ENCODE results near the gene CRTAC1.

CRTAC1 gene

GRCh38 chr10:98055841-98056516 is 25.6 kb upstream of the CRTAC1 start:
- H3K4me1 ChIP-seq = peaks cover 4% of the 10 kb centered on the region; the same call in 1 of the 2 replicates
- TF ChIP-seq Cebpa-rat (IDR thresholded peaks at IDR 0.05) = no peak
- no peak overlapping the region for H3K4me3 ChIP-seq
- H3K36me3 ChIP-seq = no peaks in the 10 kb centered on the region
- H3K27ac ChIP-seq = no peak overlapping the region
- no peak overlapping the region for H3K4me2 ChIP-seq
- H3K9me3 ChIP-seq = no peaks in the 10 kb centered on the region
- no peaks in the 10 kb centered on the region for H3K27me3 ChIP-seq
- no peak overlapping the region for H3K9ac ChIP-seq
- peaks cover 8% of the 10 kb centered on the region; the same call in 1 of the 2 replicates for H4K20me1 ChIP-seq

DNA sequence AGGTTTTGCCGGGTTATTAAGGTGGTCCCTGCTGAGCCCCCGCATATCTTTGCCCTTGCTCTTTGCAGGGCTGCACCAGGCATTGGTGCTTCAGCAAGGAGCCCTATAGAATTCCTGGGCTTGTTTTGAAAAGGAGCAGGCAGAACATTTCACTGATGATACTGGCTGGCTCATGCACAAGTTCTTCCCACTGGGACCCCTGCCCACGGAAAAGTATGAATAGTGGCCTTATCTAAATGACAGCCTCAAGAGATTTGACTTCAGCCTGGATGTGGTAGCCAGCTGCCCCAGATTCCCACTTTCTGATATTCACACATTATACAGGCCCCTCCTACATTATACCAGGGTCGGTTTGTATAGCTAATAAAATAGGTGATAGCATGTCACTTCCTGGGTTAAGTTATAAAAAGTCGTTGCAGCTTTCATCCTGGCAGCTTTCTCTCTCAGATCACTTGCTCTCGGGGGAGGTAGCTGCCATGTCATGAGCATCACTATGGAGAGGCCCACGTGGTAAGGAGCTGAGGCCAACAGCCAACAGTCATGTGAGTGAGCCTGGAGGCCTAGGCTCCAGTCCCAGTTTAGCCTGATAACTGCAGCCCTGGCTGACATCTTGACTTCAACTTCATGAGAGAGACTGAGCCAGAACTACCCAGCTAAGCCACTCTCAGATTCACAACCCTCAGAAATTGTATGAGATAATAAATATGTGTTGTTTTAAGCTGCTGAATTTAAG is 16.8 kb upstream of the CRTAC1 start:
- H3K4me3 ChIP-seq = no peak overlapping the region
- H3K27me3 ChIP-seq = no peaks in the 10 kb centered on the region
- peak overlapping the region; percentile 11; the same call in 1 of the 2 replicates for H3K4me2 ChIP-seq
- H3K9ac ChIP-seq = no peak overlapping the region
- H3K27ac ChIP-seq = no peak overlapping the region
- no peaks in the 10 kb centered on the region for H3K9me3 ChIP-seq
- no peak for TF ChIP-seq Cebpa-rat (IDR thresholded peaks at IDR 0.05)
- H3K36me3 ChIP-seq = no peaks in the 10 kb centered on the region
- H3K4me1 ChIP-seq = peaks cover 7% of the 10 kb centered on the region
- no peaks in the 10 kb centered on the region for H4K20me1 ChIP-seq

- Histone ChIP-seq H3K9ac (no peak overlapping the region), H4K20me1 (no peaks in the 10 kb centered on the region), H3K27ac (no peak overlapping the region), H3K4me2 (no peak overlapping the region), H3K27me3 (no peaks in the 10 kb centered on the region), H3K36me3 (no peaks in the 10 kb centered on the region), H3K9me3 (no peaks in the 10 kb centered on the region), H3K4me1 (peaks cover 7% of the 10 kb centered on the region), H3K4me3 (no peak overlapping the region)
- TF ChIP-seq Cebpa-rat (IDR thresholded peaks at IDR 0.05) = no peak
These were observed 15.5 kb upstream of the CRTAC1 start for GRCh38 chr10:98045785-98046389.

- no peak overlapping the region for H3K4me3 ChIP-seq
- peaks cover 37% of the 10 kb centered on the region for H3K27me3 ChIP-seq
- TF ChIP-seq Cebpa-rat (IDR thresholded peaks at IDR 0.05) = no peak
- H3K9ac ChIP-seq = no peak overlapping the region
- no peaks in the 10 kb centered on the region for H3K4me1 ChIP-seq
- no peaks in the 10 kb centered on the region for H4K20me1 ChIP-seq
- no peaks in the 10 kb centered on the region for H3K9me3 ChIP-seq
- H3K27ac ChIP-seq = no peak overlapping the region
- no peaks in the 10 kb centered on the region for H3K36me3 ChIP-seq
- no peak overlapping the region for H3K4me2 ChIP-seq
These were observed 11.1 kb upstream of the CRTAC1 start for GRCh38 chr10:98041352-98042043.

GRCh38 chr10:98039690-98040381 is 9.4 kb upstream of the CRTAC1 start:
- Histone ChIP-seq H3K4me3 (no peak overlapping the region), H4K20me1 (no peaks in the 10 kb centered on the region), H3K4me1 (peaks cover 12% of the 10 kb centered on the region), H3K36me3 (no peaks in the 10 kb centered on the region), H3K27ac (no peak overlapping the region), H3K9me3 (no peaks in the 10 kb centered on the region), H3K9ac (no peak overlapping the region), H3K27me3 (peaks cover 52% of the 10 kb centered on the region), H3K4me2 (no peak overlapping the region)
- no peak for TF ChIP-seq Cebpa-rat (IDR thresholded peaks at IDR 0.05)

- Histone ChIP-seq H4K20me1 (no peaks in the 10 kb centered on the region), H3K4me3 (no peak overlapping the region), H3K9ac (no peak overlapping the region), H3K9me3 (no peaks in the 10 kb centered on the region), H3K36me3 (no peaks in the 10 kb centered on the region), H3K27ac (no peak overlapping the region), H3K4me2 (no peak overlapping the region), H3K27me3 (peaks cover 62% of the 10 kb centered on the region), H3K4me1 (peaks cover 17% of the 10 kb centered on the region)
- no peak for TF ChIP-seq Cebpa-rat (IDR thresholded peaks at IDR 0.05)
These were observed 7.9 kb upstream of the CRTAC1 start for GRCh38 chr10:98038288-98038687.

DNA sequence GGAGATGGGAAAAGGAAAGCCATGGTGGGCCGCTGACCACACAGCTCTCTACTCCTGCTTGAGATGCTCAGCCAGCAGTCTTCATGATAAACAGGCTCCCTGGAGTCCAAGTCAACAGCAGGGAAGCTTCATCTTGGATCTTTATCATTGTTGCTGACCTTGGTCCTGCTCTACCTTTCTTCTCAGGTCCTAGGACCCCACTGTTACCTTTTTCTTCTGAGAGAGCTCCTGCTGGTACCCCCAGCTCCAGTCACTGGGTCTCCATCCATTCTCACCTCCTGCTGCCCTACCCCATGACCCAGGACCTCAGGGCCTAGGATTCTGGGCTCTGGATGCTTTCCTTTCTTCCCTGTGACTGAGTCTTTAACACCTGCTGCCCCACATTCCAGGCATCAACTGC is 5.2 kb upstream of the CRTAC1 start:
- Histone ChIP-seq H3K4me3 (no peak overlapping the region), H3K4me1 (peaks cover 17% of the 10 kb centered on the region), H3K9ac (no peak overlapping the region), H3K36me3 (no peaks in the 10 kb centered on the region), H4K20me1 (no peaks in the 10 kb centered on the region), H3K27me3 (peaks cover 89% of the 10 kb centered on the region), H3K4me2 (peak overlapping the region; percentile 39), H3K9me3 (no peaks in the 10 kb centered on the region; the same call in 1 of the 2 replicates), H3K27ac (no peak overlapping the region)
- TF ChIP-seq Cebpa-rat (IDR thresholded peaks at IDR 0.05) = no peak

- no peak for TF ChIP-seq Cebpa-rat (IDR thresholded peaks at IDR 0.05)
- Histone ChIP-seq H3K27me3 (peaks cover 93% of the 10 kb centered on the region), H3K4me2 (no peak overlapping the region), H4K20me1 (no peaks in the 10 kb centered on the region), H3K4me3 (no peak overlapping the region), H3K36me3 (no peaks in the 10 kb centered on the region), H3K9me3 (peaks cover 9% of the 10 kb centered on the region; the same call in 1 of the 2 replicates), H3K4me1 (peaks cover 25% of the 10 kb centered on the region), H3K9ac (no peak overlapping the region), H3K27ac (no peak overlapping the region)
These were observed 3.1 kb upstream of the CRTAC1 start for GRCh38 chr10:98033515-98033914.

- Histone ChIP-seq H3K27ac (no peak overlapping the region), H3K36me3 (no peaks in the 10 kb centered on the region), H3K9me3 (peaks cover 9% of the 10 kb centered on the region; the same call in 1 of the 2 replicates), H3K4me3 (no peak overlapping the region), H4K20me1 (no peaks in the 10 kb centered on the region), H3K4me2 (no peak overlapping the region), H3K9ac (no peak overlapping the region), H3K4me1 (peaks cover 25% of the 10 kb centered on the region), H3K27me3 (peaks cover 77% of the 10 kb centered on the region)
- TF ChIP-seq Cebpa-rat (IDR thresholded peaks at IDR 0.05) = no peak
These were observed 1.0 kb upstream of the CRTAC1 start for GRCh38 chr10:98031440-98031839.

Data from BLaER1 (cell line).